GM06990 (cell line): Measurements from ENCODE around the gene PLEKHM1.

Experiments used
- DNase-seq: peaks from one replicate; pipeline ENCODE4 v3.0.0-alpha.2; 2011; ENCODE audit not compliant: insufficient read length; ENCODE audit errors: extremely low read depth
- H3K27me3 ChIP-seq: replicated peaks from 2 replicates; pipeline ENCODE4 v1.6.0; 2011; ENCODE audit warnings: low read length; ENCODE audit not compliant: control insufficient read depth, insufficient read depth
- H3K36me3 ChIP-seq: 2 replicates; pipeline ENCODE4 v1.5.1; 2011; ENCODE audit warnings: low read length; ENCODE audit not compliant: control insufficient read depth, insufficient read depth
- H3K4me3 ChIP-seq: replicated peaks from 2 replicates; pipeline ENCODE4 v1.5.1; 2011; ENCODE audit warnings: low read depth, mild to moderate bottlenecking, control low read depth, low read length
- TF ChIP-seq, protein P1 (sequence below): IDR thresholded peaks from 2 replicates; pipeline ENCODE4 v1.5.1; 2011; ENCODE audit warnings: low read length, control low read depth, mild to moderate bottlenecking, inconsistent platforms; ENCODE audit not compliant: insufficient read depth, poor library complexity, severe bottlenecking

Gene PLEKHM1

GRCh38 chr17:45436625-45437464, 53.7 kb downstream of the PLEKHM1 start:
- TF ChIP-seq, protein P1, sequence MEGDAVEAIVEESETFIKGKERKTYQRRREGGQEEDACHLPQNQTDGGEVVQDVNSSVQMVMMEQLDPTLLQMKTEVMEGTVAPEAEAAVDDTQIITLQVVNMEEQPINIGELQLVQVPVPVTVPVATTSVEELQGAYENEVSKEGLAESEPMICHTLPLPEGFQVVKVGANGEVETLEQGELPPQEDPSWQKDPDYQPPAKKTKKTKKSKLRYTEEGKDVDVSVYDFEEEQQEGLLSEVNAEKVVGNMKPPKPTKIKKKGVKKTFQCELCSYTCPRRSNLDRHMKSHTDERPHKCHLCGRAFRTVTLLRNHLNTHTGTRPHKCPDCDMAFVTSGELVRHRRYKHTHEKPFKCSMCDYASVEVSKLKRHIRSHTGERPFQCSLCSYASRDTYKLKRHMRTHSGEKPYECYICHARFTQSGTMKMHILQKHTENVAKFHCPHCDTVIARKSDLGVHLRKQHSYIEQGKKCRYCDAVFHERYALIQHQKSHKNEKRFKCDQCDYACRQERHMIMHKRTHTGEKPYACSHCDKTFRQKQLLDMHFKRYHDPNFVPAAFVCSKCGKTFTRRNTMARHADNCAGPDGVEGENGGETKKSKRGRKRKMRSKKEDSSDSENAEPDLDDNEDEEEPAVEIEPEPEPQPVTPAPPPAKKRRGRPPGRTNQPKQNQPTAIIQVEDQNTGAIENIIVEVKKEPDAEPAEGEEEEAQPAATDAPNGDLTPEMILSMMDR, result no peak
- Histone ChIP-seq H3K4me3 (no peak overlapping the region), H3K27me3 (no peaks in the 10 kb centered on the region), H3K36me3 (peaks cover 8% of the 10 kb centered on the region)
- DNase-seq, result no peak

GRCh38 chr17:45436161-45436560, 54.4 kb downstream of the PLEKHM1 start:
- TF ChIP-seq, protein P1, result no peak
- DNase-seq, result no peak
- H3K4me3 ChIP-seq, result no peak overlapping the region
- no peaks in the 10 kb centered on the region for H3K27me3 ChIP-seq
- H3K36me3 ChIP-seq, result peaks cover 8% of the 10 kb centered on the region

DNA sequence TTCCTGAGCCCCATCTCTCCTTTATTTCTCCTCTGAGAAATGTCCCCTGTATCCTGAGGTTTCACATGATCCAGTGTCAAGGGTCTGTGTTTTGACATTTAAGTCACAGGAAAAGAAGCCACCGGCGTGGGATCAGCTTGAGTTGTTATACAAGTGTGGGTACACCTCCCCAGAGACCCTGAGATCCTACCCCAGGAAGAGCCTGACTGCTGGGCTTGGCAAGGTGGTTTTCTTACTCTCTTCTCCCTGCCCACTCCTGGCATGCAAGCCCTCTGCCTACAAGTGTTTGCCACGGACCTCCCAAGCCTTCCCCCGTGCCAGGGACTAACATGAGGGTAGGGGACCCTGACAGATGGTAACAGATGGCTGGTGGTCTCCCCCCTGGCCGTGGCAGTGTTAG, 55.0 kb downstream of the PLEKHM1 start:
- Histone ChIP-seq H3K4me3 (no peak overlapping the region), H3K36me3 (peaks cover 8% of the 10 kb centered on the region), H3K27me3 (no peaks in the 10 kb centered on the region)
- TF ChIP-seq, protein P1, result no peak
- no peak for DNase-seq

GRCh38 chr17:45433159-45433535, 57.4 kb downstream of the PLEKHM1 start:
- H3K27me3 ChIP-seq, result no peaks in the 10 kb centered on the region

GRCh38 chr17:45432405-45433158, 57.9 kb downstream of the PLEKHM1 start, which contains the start of gene ARHGAP27:
Gene ARHGAP27 (minus strand): TSS chr17:45432870. CDS start chr17:45430279, 2,591 bp downstream.
- H3K27me3 ChIP-seq, result no peaks in the 10 kb centered on the region
- H3K4me3 ChIP-seq, result peak within 1 kb of the TSS; percentile 71
- TF ChIP-seq, protein P1, result no peak

More at GRCh38 chr17:45433159-45433535, 57.4 kb downstream of the PLEKHM1 start:
- Histone ChIP-seq H3K36me3 (peaks cover 5% of the 10 kb centered on the region), H3K4me3 (no peak overlapping the region)
- TF ChIP-seq, protein P1, result no peak
- DNase-seq, result no peak

More at GRCh38 chr17:45432405-45433158, 57.9 kb downstream of the PLEKHM1 start, which contains the start of gene ARHGAP27:
- no peak for DNase-seq
- peaks cover 2% of the 10 kb centered on the region for H3K36me3 ChIP-seq
